ENCODE data around the gene HACD1. TPM values are rescaled to one million over a fixed set of nuclear protein-coding genes. Genes with fewer than 3 reads are reported as not detected.

HACD1 gene
- polyA plus RNA-seq, 3 donors: 0.53 to 1.4 (median 0.86) TPM

DNA sequence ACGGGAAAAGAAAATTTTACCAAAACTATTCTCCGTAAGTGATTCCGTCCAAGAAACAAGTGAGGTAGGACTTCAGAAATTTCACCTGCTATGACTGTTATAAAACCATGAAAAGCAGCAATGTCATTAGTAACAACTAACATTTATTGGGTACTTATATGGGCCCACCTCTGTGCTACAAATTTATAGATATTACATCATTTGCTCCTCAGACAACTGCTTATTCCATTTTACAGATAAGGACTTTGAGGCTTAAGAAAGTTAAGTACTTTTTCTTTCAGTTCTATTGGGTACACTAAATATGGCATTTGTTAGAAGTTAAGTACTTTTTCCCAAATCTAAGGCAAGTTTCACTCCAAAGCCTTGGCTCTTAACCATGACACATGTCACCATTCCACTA lies 36.3 kb downstream of the HACD1 start:
- H3K4me3 Mint-ChIP-seq: no peak overlapping the region
- intact Hi-C loops (cut with micrococcal nuclease): no loop called here
- Histone ChIP-seq H4K20me1 (ENCODE audit: insufficient read depth, low read length) (no peaks in the 10 kb centered on the region), H2AFZ (ENCODE audit: insufficient read depth, low read depth, low read length, poor library complexity, severe bottlenecking) (no peak overlapping the region), H3K4me1 (ENCODE audit: control insufficient read depth in 1 of 2, insufficient read depth in 2 of 2, low read length in 2 of 2) (peaks cover 8 to 9% of the 10 kb centered on the region in 2 donors), H3K4me3 (replicated peaks in 1 of 3; ENCODE audit: low read depth in 2 of 3, low read length in 3 of 3) (no peak overlapping the region), H3K9ac (ENCODE audit: insufficient read depth, low read length, poor library complexity, severe bottlenecking) (no peak overlapping the region), H3K27ac (ENCODE audit: low read depth in 1 of 2, low read length in 2 of 2) (no peak overlapping the region), H3K79me2 (ENCODE audit: insufficient read depth, low read length) (no peaks in the 10 kb centered on the region), H3K27me3 (ENCODE audit: control insufficient read depth in 2 of 2, insufficient read depth in 2 of 2, low read length in 2 of 2) (no peaks in the 10 kb centered on the region), H3K4me2 (replicated peaks; ENCODE audit: extremely low read depth, low read length, poor library complexity, severe bottlenecking) (no peak overlapping the region), H3K36me3 (replicated peaks in 1 of 2; ENCODE audit: control insufficient read depth in 1 of 2, insufficient read depth in 2 of 2, low read length in 2 of 2) (no peaks in the 10 kb centered on the region), H3K9me3 (replicated peaks in 1 of 2; ENCODE audit: control insufficient read depth in 1 of 2, insufficient read depth in 1 of 2, low read length in 2 of 2) (no peaks in the 10 kb centered on the region)
- no peak overlapping the region for H3K27ac Mint-ChIP-seq
- peaks cover 0 to 2% (median 1%) of the 10 kb centered on the region in 3 donors for H3K27me3 Mint-ChIP-seq (ENCODE audit: low read depth in 3 of 3)
- H3K36me3 Mint-ChIP-seq: no peaks in the 10 kb centered on the region
- peaks cover 13% of the 10 kb centered on the region for H3K4me1 Mint-ChIP-seq
- H3K9me3 Mint-ChIP-seq: peaks cover 0 to 5% (median 0%) of the 10 kb centered on the region in 7 donors
- TF ChIP-seq, protein P1, sequence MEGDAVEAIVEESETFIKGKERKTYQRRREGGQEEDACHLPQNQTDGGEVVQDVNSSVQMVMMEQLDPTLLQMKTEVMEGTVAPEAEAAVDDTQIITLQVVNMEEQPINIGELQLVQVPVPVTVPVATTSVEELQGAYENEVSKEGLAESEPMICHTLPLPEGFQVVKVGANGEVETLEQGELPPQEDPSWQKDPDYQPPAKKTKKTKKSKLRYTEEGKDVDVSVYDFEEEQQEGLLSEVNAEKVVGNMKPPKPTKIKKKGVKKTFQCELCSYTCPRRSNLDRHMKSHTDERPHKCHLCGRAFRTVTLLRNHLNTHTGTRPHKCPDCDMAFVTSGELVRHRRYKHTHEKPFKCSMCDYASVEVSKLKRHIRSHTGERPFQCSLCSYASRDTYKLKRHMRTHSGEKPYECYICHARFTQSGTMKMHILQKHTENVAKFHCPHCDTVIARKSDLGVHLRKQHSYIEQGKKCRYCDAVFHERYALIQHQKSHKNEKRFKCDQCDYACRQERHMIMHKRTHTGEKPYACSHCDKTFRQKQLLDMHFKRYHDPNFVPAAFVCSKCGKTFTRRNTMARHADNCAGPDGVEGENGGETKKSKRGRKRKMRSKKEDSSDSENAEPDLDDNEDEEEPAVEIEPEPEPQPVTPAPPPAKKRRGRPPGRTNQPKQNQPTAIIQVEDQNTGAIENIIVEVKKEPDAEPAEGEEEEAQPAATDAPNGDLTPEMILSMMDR (IDR thresholded peaks at IDR 0.05): no peak
- WGBS (ENCODE audit: insufficient coverage): 100% methylated on average over 2 of the region's 3 CpGs
- no peak for DNase-seq

DNA sequence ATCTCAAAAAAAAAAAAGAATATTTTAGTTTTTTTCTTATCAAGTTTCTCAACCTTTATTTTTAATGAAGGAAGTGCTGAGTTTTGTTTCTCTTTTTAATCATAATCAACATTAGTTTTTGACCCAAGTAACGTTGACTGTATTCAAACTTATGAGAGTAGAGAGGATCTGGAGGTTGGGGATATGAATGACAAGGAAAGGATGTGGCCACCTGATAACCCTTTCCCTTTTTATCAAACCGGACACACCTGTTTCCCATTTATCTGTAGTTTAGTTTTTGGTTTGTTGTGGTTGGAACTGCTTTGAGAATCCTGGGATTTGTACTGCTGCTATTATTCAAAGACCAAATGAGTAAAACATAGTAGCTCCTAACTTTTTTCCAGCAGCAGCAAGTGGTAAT lies 38.6 kb downstream of the HACD1 start:
- no peaks in the 10 kb centered on the region for H3K4me1 ChIP-seq (ENCODE audit: control insufficient read depth in 1 of 2, insufficient read depth in 2 of 2, low read length in 2 of 2)
- WGBS (ENCODE audit: insufficient coverage): no CpG with 5 or more reads among the region's 2 CpGs
- H3K36me3 ChIP-seq (replicated peaks in 1 of 2; ENCODE audit: control insufficient read depth in 1 of 2, insufficient read depth in 2 of 2, low read length in 2 of 2): no peaks in the 10 kb centered on the region
- intact Hi-C loops (cut with micrococcal nuclease): no loop called here
- H3K27me3 Mint-ChIP-seq (ENCODE audit: low read depth in 3 of 3): peaks cover 0 to 2% (median 1%) of the 10 kb centered on the region in 3 donors
- no peaks in the 10 kb centered on the region for H4K20me1 ChIP-seq (ENCODE audit: insufficient read depth, low read length)
- peaks cover 0 to 7% (median 2%) of the 10 kb centered on the region in 7 donors for H3K9me3 Mint-ChIP-seq
- no peak overlapping the region for H3K27ac Mint-ChIP-seq
- H2AFZ ChIP-seq (ENCODE audit: insufficient read depth, low read depth, low read length, poor library complexity, severe bottlenecking): no peak overlapping the region
- H3K4me3 Mint-ChIP-seq: no peak overlapping the region
- no peak overlapping the region for H3K4me2 ChIP-seq (replicated peaks; ENCODE audit: extremely low read depth, low read length, poor library complexity, severe bottlenecking)
- H3K4me3 ChIP-seq (replicated peaks in 1 of 3; ENCODE audit: low read depth in 2 of 3, low read length in 3 of 3): no peak overlapping the region
- no peaks in the 10 kb centered on the region for H3K27me3 ChIP-seq (ENCODE audit: control insufficient read depth in 2 of 2, insufficient read depth in 2 of 2, low read length in 2 of 2)
- no peak for DNase-seq
- no peaks in the 10 kb centered on the region for H3K36me3 Mint-ChIP-seq
- H3K27ac ChIP-seq (ENCODE audit: low read depth in 1 of 2, low read length in 2 of 2): no peak overlapping the region
- no peaks in the 10 kb centered on the region for H3K9me3 ChIP-seq (replicated peaks in 1 of 2; ENCODE audit: control insufficient read depth in 1 of 2, insufficient read depth in 1 of 2, low read length in 2 of 2)
- peaks cover 3% of the 10 kb centered on the region for H3K4me1 Mint-ChIP-seq
- TF ChIP-seq, protein P1 (IDR thresholded peaks at IDR 0.05): no peak
- no peak overlapping the region for H3K9ac ChIP-seq (ENCODE audit: insufficient read depth, low read length, poor library complexity, severe bottlenecking)
- H3K79me2 ChIP-seq (ENCODE audit: insufficient read depth, low read length): no peaks in the 10 kb centered on the region

All from CD14-positive monocyte (primary cell).